Thoracic aorta (tissue), 2 donors: ENCODE measurements around the gene SPINK13. TPM values are rescaled to one million over a fixed set of nuclear protein-coding genes. Genes with fewer than 3 reads are reported as not detected.
"Not testable (repeated sequence)": the region's sequence is repeated elsewhere in the genome, so short reads cannot be mapped to it uniquely, and the experiment has no call there.

ENCODE experiments used
- ATAC-seq: fragments of 150-250 bp; one replicate; pipeline ENCODE4 v1.8.0; 2017; ENCODE audit warnings: low read depth; ENCODE audit not compliant: insufficient number of reproducible peaks, low FRiP score
- DNase-seq: peaks from one replicate; pipeline ENCODE4 v3.0.0-alpha.2; 2020; ENCODE audit warnings: low spot score
- H3K27ac ChIP-seq, 2 donors: fragments of 200-600 bp; sonication (generic); 1 replicate in 1 of 2; 2 replicates in 1 of 2; pipeline ENCODE4 v1.5.1; 2016; ENCODE audit warnings: mild to moderate bottlenecking in 2 of 2, moderate library complexity in 2 of 2
- H3K27me3 ChIP-seq: fragments of 200-600 bp; sonication (generic); replicated peaks from 2 replicates; pipeline ENCODE4 v1.6.0; 2016; ENCODE audit warnings: mild to moderate bottlenecking; ENCODE audit not compliant: insufficient read depth
- H3K36me3 ChIP-seq: fragments of 200-600 bp; sonication (generic); one replicate; pipeline ENCODE4 v1.5.1; 2016
- H3K4me1 ChIP-seq, 2 donors: fragments of 200-600 bp; sonication (generic); 1 replicate in 1 of 2; 2 replicates in 1 of 2; pipeline versions ENCODE4 v1.5.1 to v1.6.0; 2016; ENCODE audit warnings: low read depth in 2 of 2, mild to moderate bottlenecking in 1 of 2; ENCODE audit not compliant: control insufficient read depth in 1 of 2
- H3K4me3 ChIP-seq: fragments of 200-600 bp; sonication (generic); 2 replicates; pipeline ENCODE4 v1.5.1; 2016; ENCODE audit warnings: mild to moderate bottlenecking
- H3K9me3 ChIP-seq: fragments of 200-600 bp; sonication (generic); 2 replicates; pipeline ENCODE4 v1.5.1; 2016
- CTCF ChIP-seq: fragments of 200-600 bp; sonication (generic); IDR thresholded peaks from one replicate; pipeline ENCODE4 v1.5.1; 2019; ENCODE audit warnings: antibody characterized with exemption
- total RNA-seq, 2 donors: library from RNA; depleted of rRNA; stranded (reverse); fragments of >200 nt; gene quantifications; one replicate each; pipeline versions ENCODE4 v1.1.0 to v1.2.3, GENCODE V29; 2016

The SPINK13 gene
- total RNA-seq, 2 donors from 2014 or later = not detected

- Histone ChIP-seq H3K36me3 (no peaks in the 10 kb centered on the region), H3K27ac (no peak overlapping the region), H3K27me3 (no peaks in the 10 kb centered on the region), H3K4me1 (no peaks in the 10 kb centered on the region), H3K9me3 (no peaks in the 10 kb centered on the region), H3K4me3 (no peak overlapping the region)
- DNase-seq = no peak
- no peak for ATAC-seq
- no peak for TF ChIP-seq CTCF
Observed at GRCh38 chr5:148311484-148311883, 42.9 kb downstream of the SPINK13 start.

GRCh38 chr5:148312153-148312552 lies 43.6 kb downstream of the SPINK13 start, which contains the start of gene SPINK7:
TSS of gene SPINK7 (plus strand) at chr5:148312423. CDS start at chr5:148312484, 61 bp downstream.
- DNase-seq = no peak
- Histone ChIP-seq H3K27ac (no peak within 1 kb of the TSS), H3K27me3 (no peaks in the 10 kb centered on the region), H3K9me3 (no peaks in the 10 kb centered on the region), H3K4me3 (no peak within 1 kb of the TSS), H3K4me1 (no peaks in the 10 kb centered on the region), H3K36me3 (no peaks in the 10 kb centered on the region)
- no peak for TF ChIP-seq CTCF
- ATAC-seq = no peak

- no peak overlapping the region for H3K4me3 ChIP-seq
- no peak for ATAC-seq
- H3K27me3 ChIP-seq = no peaks in the 10 kb centered on the region
- no peak for TF ChIP-seq CTCF
- no peak for DNase-seq
- H3K36me3 ChIP-seq = no peaks in the 10 kb centered on the region
- no peak overlapping the region for H3K27ac ChIP-seq
- no peaks in the 10 kb centered on the region for H3K9me3 ChIP-seq
- no peaks in the 10 kb centered on the region for H3K4me1 ChIP-seq
Observed at GRCh38 chr5:148314187-148314586, 45.6 kb downstream of the SPINK13 start.

- H3K9me3 ChIP-seq = no peaks in the 10 kb centered on the region
- H3K4me1 ChIP-seq = no peaks in the 10 kb centered on the region
- no peak overlapping the region for H3K27ac ChIP-seq
- no peaks in the 10 kb centered on the region for H3K36me3 ChIP-seq
- ATAC-seq (no peak), DNase-seq (no peak)
- no peaks in the 10 kb centered on the region for H3K27me3 ChIP-seq
- no peak overlapping the region for H3K4me3 ChIP-seq
- no peak for TF ChIP-seq CTCF
Observed at GRCh38 chr5:148314731-148315130, 46.1 kb downstream of the SPINK13 start.

GRCh38 chr5:148320011-148320963 lies 51.7 kb downstream of the SPINK13 start:
- peak overlapping the region; percentile 21 for H3K4me3 ChIP-seq
- H3K4me1 ChIP-seq, DNase-seq, H3K9me3 ChIP-seq, H3K27me3 ChIP-seq, H3K36me3 ChIP-seq, ATAC-seq, H3K27ac ChIP-seq: not testable (repeated sequence)
